HepG2 (cell line): ENCODE measurements around the gene ATRN. TPM values are rescaled to one million over a fixed set of nuclear protein-coding genes. Genes with fewer than 3 reads are reported as not detected.

ENCODE experiments used
- DNMT1 ChIP-seq: sonication (generic); formaldehyde crosslinking; IDR thresholded peaks from 2 replicates; pipeline ENCODE4 v1.5.1; 2020; ENCODE audit warnings: mild to moderate bottlenecking, missing genetic modification reagents
- KDM2A ChIP-seq: sonication (generic); formaldehyde crosslinking; IDR thresholded peaks from 2 replicates; pipeline ENCODE4 v1.4.0; 2020; ENCODE audit warnings: low read depth, missing genetic modification reagents, borderline replicate concordance
- PBX2 ChIP-seq: IDR thresholded peaks from 2 replicates; pipeline ENCODE4 v1.6.1; 2016; ENCODE audit warnings: control low read depth
- RARG ChIP-seq: sonication (generic); formaldehyde crosslinking; IDR thresholded peaks from 2 replicates; pipeline ENCODE4 v1.4.0; 2020; ENCODE audit warnings: low read depth, mild to moderate bottlenecking, missing genetic modification reagents
- TOPORS ChIP-seq: sonication (generic); formaldehyde crosslinking; IDR thresholded peaks from 2 replicates; pipeline ENCODE4 v1.8.0; 2023; ENCODE audit warnings: mild to moderate bottlenecking, missing genetic modification reagents
- U2AF1 ChIP-seq: fragments of 200-400 bp; formaldehyde crosslinking; optimal IDR thresholded peaks from 2 replicates; pipeline ENCODE3; 2017; ENCODE audit warnings: mild to moderate bottlenecking, low read depth, low read length
- ZBTB26 ChIP-seq: IDR thresholded peaks from 2 replicates; pipeline ENCODE4 v1.6.1; 2016; ENCODE audit warnings: missing compliant biosample characterization, missing genetic modification reagents, borderline replicate concordance
- ZBTB7B ChIP-seq: sonication (generic); formaldehyde crosslinking; IDR thresholded peaks from 2 replicates; pipeline ENCODE4 v1.4.0; 2020; ENCODE audit warnings: missing genetic modification reagents
- ZFP41 ChIP-seq: sonication (generic); formaldehyde crosslinking; IDR thresholded peaks from 2 replicates; pipeline ENCODE4 v1.4.0; 2020; ENCODE audit warnings: mild to moderate bottlenecking, missing genetic modification reagents, borderline replicate concordance
- ZNF121 ChIP-seq: sonication (generic); formaldehyde crosslinking; IDR thresholded peaks from 2 replicates; pipeline ENCODE4 v1.5.0; 2020; ENCODE audit warnings: mild to moderate bottlenecking, missing genetic modification reagents
- ZNF205 ChIP-seq: IDR thresholded peaks from 2 replicates; pipeline ENCODE4 v1.6.1; 2018; ENCODE audit warnings: missing biosample characterization, missing genetic modification reagents
- ZNF263 ChIP-seq: sonication (generic); formaldehyde crosslinking; IDR thresholded peaks from 2 replicates; pipeline ENCODE4 v1.4.0; 2020; ENCODE audit warnings: missing genetic modification reagents
- ZNF326 ChIP-seq: sonication (generic); formaldehyde crosslinking; IDR thresholded peaks from 2 replicates; pipeline ENCODE4 v1.4.0; 2020; ENCODE audit warnings: missing genetic modification reagents, borderline replicate concordance
- ZNF552 ChIP-seq: sonication (generic); formaldehyde crosslinking; IDR thresholded peaks from 2 replicates; pipeline ENCODE4 v1.9.0; 2022; ENCODE audit warnings: missing genetic modification reagents, mild to moderate bottlenecking, borderline replicate concordance
- ZNF556 ChIP-seq: sonication (generic); formaldehyde crosslinking; IDR thresholded peaks from 2 replicates; pipeline ENCODE4 v1.4.0; 2020; ENCODE audit warnings: mild to moderate bottlenecking, missing genetic modification reagents, borderline replicate concordance
- polyA plus RNA-seq, 8 experiments: library from polyadenylated mRNA; depleted of rRNA in 3 of 8; stranded (reverse) in 7 of 8; unstranded in 1 of 8; fragments of >200 nt; fragmentation: Illumina TruSeq in 4 of 8; extraction: Trizol in 4 of 8; gene quantifications; 2 replicates each; pipeline versions ENCODE4 v1.2.1 to v1.2.3, GENCODE V29; 2011 to 2016; ENCODE audit warnings: low read depth in 4 of 8, missing spikeins in 1 of 8, mixed read lengths in 1 of 8; ENCODE audit not compliant: insufficient read depth in 1 of 8
- total RNA-seq, 5 experiments: library from RNA; depleted of rRNA; stranded (reverse); fragments of >200 nt; fragmentation: Illumina TruSeq; extraction: Trizol; gene quantifications; 2 replicates each; pipeline ENCODE4 v1.2.3, GENCODE V29; 2016; ENCODE audit warnings: low read depth in 1 of 5
- TF ChIP-seq, protein P1 (sequence below), 2 experiments: sonication (generic) in 1 of 2; formaldehyde crosslinking in 1 of 2; IDR thresholded peaks; 2 replicates each; pipeline versions ENCODE4 v1.4.0 to v1.6.1; 2016 to 2020; ENCODE audit warnings: borderline replicate concordance in 1 of 2, low read depth in 1 of 2, mild to moderate bottlenecking in 1 of 2, missing genetic modification reagents in 1 of 2
- TF ChIP-seq, protein P2 (sequence below): sonication (generic); formaldehyde crosslinking; IDR thresholded peaks from 2 replicates; pipeline ENCODE4 v1.9.0; 2022; ENCODE audit warnings: missing genetic modification reagents, mild to moderate bottlenecking, borderline replicate concordance
- TF ChIP-seq, protein P3 (sequence below): sonication (generic); formaldehyde crosslinking; IDR thresholded peaks from 2 replicates; pipeline ENCODE4 v1.4.0; 2020; ENCODE audit warnings: mild to moderate bottlenecking, missing genetic modification reagents, borderline replicate concordance

Gene ATRN
- total and polyA plus RNA-seq, 2 of the 13 experiments (the other 11 are each of a cell fraction or from before 2014, with no cell fraction given), result 44.2 to 81.1 TPM

GRCh38 chr20:3470627-3471396 lies at the start of gene ATRN (continued):
- TF ChIP-seq, protein P1, sequence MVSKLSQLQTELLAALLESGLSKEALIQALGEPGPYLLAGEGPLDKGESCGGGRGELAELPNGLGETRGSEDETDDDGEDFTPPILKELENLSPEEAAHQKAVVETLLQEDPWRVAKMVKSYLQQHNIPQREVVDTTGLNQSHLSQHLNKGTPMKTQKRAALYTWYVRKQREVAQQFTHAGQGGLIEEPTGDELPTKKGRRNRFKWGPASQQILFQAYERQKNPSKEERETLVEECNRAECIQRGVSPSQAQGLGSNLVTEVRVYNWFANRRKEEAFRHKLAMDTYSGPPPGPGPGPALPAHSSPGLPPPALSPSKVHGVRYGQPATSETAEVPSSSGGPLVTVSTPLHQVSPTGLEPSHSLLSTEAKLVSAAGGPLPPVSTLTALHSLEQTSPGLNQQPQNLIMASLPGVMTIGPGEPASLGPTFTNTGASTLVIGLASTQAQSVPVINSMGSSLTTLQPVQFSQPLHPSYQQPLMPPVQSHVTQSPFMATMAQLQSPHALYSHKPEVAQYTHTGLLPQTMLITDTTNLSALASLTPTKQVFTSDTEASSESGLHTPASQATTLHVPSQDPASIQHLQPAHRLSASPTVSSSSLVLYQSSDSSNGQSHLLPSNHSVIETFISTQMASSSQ (IDR thresholded peaks at IDR 0.05; ENCODE audit: low read depth), result no peak; the same call in 1 of the 2 replicates
- TF ChIP-seq, protein P1 (CRISPR knock-in tag; IDR thresholded peaks at IDR 0.05; ENCODE audit: borderline replicate concordance), result peak; percentile 92
- TF ChIP-seq ZBTB7B (peak; percentile 95), DNMT1 (CRISPR knock-in tag) (peak; percentile 92), ZNF326 (CRISPR knock-in tag) (no peak), ZNF263 (CRISPR knock-in tag) (peak; percentile 61; the same call in 1 of the 2 replicates), KDM2A (peak; percentile 94), ZNF121 (CRISPR knock-in tag) (peak; percentile 94), U2AF1 (peak; percentile 86), ZFP41 (no peak), ZNF205 (CRISPR knock-in tag) (peak; percentile 37; the same call in 1 of the 2 replicates), PBX2 (no peak), ZNF556 (CRISPR knock-in tag) (peak; percentile 99), ZNF552 (CRISPR knock-in tag) (peak; percentile 96), ZBTB26 (CRISPR knock-in tag) (peak; percentile 86), RARG (CRISPR knock-in tag) (peak; percentile 96; the same call in 1 of the 2 replicates), TOPORS (CRISPR knock-in tag) (peak; percentile 98)
- TF ChIP-seq, protein P2, sequence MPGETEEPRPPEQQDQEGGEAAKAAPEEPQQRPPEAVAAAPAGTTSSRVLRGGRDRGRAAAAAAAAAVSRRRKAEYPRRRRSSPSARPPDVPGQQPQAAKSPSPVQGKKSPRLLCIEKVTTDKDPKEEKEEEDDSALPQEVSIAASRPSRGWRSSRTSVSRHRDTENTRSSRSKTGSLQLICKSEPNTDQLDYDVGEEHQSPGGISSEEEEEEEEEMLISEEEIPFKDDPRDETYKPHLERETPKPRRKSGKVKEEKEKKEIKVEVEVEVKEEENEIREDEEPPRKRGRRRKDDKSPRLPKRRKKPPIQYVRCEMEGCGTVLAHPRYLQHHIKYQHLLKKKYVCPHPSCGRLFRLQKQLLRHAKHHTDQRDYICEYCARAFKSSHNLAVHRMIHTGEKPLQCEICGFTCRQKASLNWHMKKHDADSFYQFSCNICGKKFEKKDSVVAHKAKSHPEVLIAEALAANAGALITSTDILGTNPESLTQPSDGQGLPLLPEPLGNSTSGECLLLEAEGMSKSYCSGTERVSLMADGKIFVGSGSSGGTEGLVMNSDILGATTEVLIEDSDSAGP, result peak; percentile 83; the same call in 1 of the 2 replicates
- TF ChIP-seq, protein P3, sequence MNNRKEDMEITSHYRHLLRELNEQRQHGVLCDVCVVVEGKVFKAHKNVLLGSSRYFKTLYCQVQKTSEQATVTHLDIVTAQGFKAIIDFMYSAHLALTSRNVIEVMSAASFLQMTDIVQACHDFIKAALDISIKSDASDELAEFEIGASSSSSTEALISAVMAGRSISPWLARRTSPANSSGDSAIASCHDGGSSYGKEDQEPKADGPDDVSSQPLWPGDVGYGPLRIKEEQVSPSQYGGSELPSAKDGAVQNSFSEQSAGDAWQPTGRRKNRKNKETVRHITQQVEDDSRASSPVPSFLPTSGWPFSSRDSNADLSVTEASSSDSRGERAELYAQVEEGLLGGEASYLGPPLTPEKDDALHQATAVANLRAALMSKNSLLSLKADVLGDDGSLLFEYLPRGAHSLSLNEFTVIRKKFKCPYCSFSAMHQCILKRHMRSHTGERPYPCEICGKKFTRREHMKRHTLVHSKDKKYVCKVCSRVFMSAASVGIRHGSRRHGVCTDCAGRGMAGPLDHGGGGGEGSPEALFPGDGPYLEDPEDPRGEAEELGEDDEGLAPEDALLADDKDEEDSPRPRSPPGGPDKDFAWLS (CRISPR knock-in tag), result peak; percentile 94; the same call in 1 of the 2 replicates
